A673 (cell line): ENCODE results near the gene PRND. TPM values are rescaled to one million over a fixed set of nuclear protein-coding genes. Genes with fewer than 3 reads are reported as not detected.

Experiments used
- BruUV-seq: library from RNA; stranded (reverse); fragments of 400-500 nt; replicated peaks from 2 replicates; lab custom pipeline; 2021; lab: Mats Ljungman, UMichigan
- CTCF ChIA-PET: fragments of 300-600 bp; sonication (Branson Sonifier 250); formaldehyde crosslinking; loops from one replicate; lab custom pipeline; 2022; ENCODE audit warnings: antibody characterized with exemption; lab: Charles Lee
- POLR2A ChIA-PET: fragments of 300-600 bp; sonication (Branson Sonifier 250); formaldehyde crosslinking; loops from one replicate; lab custom pipeline; 2022; ENCODE audit warnings: antibody characterized with exemption; ENCODE audit not compliant: low non-redundant PET; lab: Charles Lee
- DNase-seq: peaks from one replicate; pipeline ENCODE4 v3.0.0-alpha.2; 2015; ENCODE audit warnings: low spot score
- H3K27ac ChIP-seq: fragments of 200-600 bp; sonication (generic); 2 replicates; pipeline ENCODE4 v1.5.1; 2016; ENCODE audit warnings: mixed run types, low read depth, mild to moderate bottlenecking, mixed read lengths, antibody characterized with exemption, low read length; ENCODE audit not compliant: poor library complexity, severe bottlenecking
- H3K27me3 ChIP-seq: fragments of 200-600 bp; sonication (generic); replicated peaks from 2 replicates; pipeline ENCODE4 v1.6.1; 2017; ENCODE audit warnings: mixed run types, low read depth, mild to moderate bottlenecking, mixed read lengths, antibody characterized with exemption, low read length; ENCODE audit not compliant: insufficient read depth, poor library complexity
- H3K36me3 ChIP-seq: fragments of 200-600 bp; sonication (generic); 2 replicates; pipeline ENCODE4 v1.6.1; 2016; ENCODE audit warnings: mixed run types, mild to moderate bottlenecking, mixed read lengths, antibody characterized with exemption, low read length; ENCODE audit not compliant: insufficient read depth, poor library complexity, severe bottlenecking
- H3K4me1 ChIP-seq: fragments of 200-600 bp; sonication (generic); 2 replicates; pipeline ENCODE4 v1.6.1; 2017; ENCODE audit warnings: mixed run types, mild to moderate bottlenecking, mixed read lengths, antibody characterized with exemption, low read length; ENCODE audit not compliant: insufficient read depth, poor library complexity, severe bottlenecking
- H3K4me3 ChIP-seq: fragments of 200-600 bp; sonication (generic); 2 replicates; pipeline ENCODE4 v1.5.1; 2016; ENCODE audit warnings: low read depth, mixed run types, mild to moderate bottlenecking, mixed read lengths, low read length; ENCODE audit not compliant: poor library complexity, severe bottlenecking
- H3K9me3 ChIP-seq: fragments of 200-600 bp; sonication (generic); 2 replicates; pipeline ENCODE4 v1.6.1; 2016; ENCODE audit warnings: mixed run types, low read depth, mild to moderate bottlenecking, mixed read lengths, antibody characterized with exemption, low read length; ENCODE audit not compliant: poor library complexity, severe bottlenecking
- EZH2 ChIP-seq: fragments of 200-600 bp; sonication (generic); IDR thresholded peaks from 2 replicates; pipeline ENCODE4 v1.6.1; 2017; ENCODE audit warnings: borderline replicate concordance, low read depth, mild to moderate bottlenecking, mixed read lengths, antibody characterized with exemption, low read length; ENCODE audit not compliant: poor library complexity, severe bottlenecking
- intact Hi-C: fragments of 100-400 bp; cut with micrococcal nuclease; formaldehyde crosslinking; loops from one replicate; pipeline ENCODE4 v1.10.0; 2022; ENCODE audit not compliant: unreplicated experiment
- total RNA-seq: library from RNA; stranded (reverse); gene quantifications from 2 replicates; pipeline ENCODE4 v1.2.3, GENCODE V29; 2021
- TF ChIP-seq, protein P1 (sequence below): fragments of 300-800, 200-600 bp; sonication (generic); conservative IDR thresholded peaks from 2 replicates; pipeline ENCODE4 v1.5.1; 2017; ENCODE audit warnings: low read depth, mild to moderate bottlenecking, antibody characterized with exemption, low read length, moderate library complexity, mixed read lengths

The PRND gene
- total RNA-seq, 1 experiment from 2014 or later, result 0.09 TPM

DNA sequence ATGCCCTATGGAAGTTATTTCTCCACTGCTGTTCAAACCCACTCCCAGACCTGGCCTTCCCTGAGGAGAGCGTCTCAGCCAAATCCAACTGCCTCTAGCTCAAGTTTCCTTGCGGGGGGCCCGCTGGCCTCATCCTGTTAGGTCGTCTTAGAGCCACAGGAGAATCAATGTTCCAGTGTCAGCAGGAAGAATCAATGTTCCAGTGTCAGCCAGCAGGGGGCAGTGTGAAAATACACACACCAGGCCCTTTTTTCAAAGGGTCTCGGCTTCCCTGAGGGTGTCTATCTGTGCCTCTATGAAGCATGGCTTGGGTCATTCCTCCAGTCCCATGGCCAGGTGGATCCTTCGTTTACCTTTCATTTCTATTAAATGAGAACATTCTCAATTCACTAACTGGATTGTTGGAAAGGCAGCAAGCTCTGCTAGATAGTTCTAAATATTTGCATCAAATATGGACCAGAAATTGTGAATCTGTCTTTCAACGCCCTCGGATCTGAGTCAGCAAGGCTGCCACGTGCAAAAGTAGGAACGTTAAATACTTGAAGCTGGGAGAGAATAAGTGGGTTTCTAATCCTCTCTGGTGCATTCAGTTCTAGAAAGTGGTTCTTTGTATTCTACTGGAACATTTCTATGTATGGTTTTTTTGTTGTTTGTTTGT is 19.2 kb downstream of the PRND start:
- DNase-seq, result peak; percentile 74
- Histone ChIP-seq H3K27me3 (peaks cover 2% of the 10 kb centered on the region), H3K4me1 (no peaks in the 10 kb centered on the region), H3K36me3 (no peaks in the 10 kb centered on the region), H3K27ac (no peak overlapping the region), H3K4me3 (no peak overlapping the region), H3K9me3 (no peaks in the 10 kb centered on the region)
- BruUV-seq, result no TSS peak
- intact Hi-C loops, result no loop called here
- no peak for TF ChIP-seq EZH2
- TF ChIP-seq, protein P1, sequence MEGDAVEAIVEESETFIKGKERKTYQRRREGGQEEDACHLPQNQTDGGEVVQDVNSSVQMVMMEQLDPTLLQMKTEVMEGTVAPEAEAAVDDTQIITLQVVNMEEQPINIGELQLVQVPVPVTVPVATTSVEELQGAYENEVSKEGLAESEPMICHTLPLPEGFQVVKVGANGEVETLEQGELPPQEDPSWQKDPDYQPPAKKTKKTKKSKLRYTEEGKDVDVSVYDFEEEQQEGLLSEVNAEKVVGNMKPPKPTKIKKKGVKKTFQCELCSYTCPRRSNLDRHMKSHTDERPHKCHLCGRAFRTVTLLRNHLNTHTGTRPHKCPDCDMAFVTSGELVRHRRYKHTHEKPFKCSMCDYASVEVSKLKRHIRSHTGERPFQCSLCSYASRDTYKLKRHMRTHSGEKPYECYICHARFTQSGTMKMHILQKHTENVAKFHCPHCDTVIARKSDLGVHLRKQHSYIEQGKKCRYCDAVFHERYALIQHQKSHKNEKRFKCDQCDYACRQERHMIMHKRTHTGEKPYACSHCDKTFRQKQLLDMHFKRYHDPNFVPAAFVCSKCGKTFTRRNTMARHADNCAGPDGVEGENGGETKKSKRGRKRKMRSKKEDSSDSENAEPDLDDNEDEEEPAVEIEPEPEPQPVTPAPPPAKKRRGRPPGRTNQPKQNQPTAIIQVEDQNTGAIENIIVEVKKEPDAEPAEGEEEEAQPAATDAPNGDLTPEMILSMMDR, result peak; percentile 88
- POLR2A ChIA-PET, result no interaction called here
- CTCF ChIA-PET, result interaction anchor here (1.0 kb wide), 1 partner anchor 43 kb away, joined by 3 read pairs; no protein-coding TSS in a partner anchor

GRCh38 chr20:4748847-4749246 is 27.1 kb downstream of the PRND start:
- ChIA-PET CTCF (no interaction called here), POLR2A (no interaction called here)
- no TSS peak for BruUV-seq
- no peak for DNase-seq
- intact Hi-C loops, result no loop called here
- Histone ChIP-seq H3K9me3 (no peaks in the 10 kb centered on the region), H3K27ac (no peak overlapping the region), H3K27me3 (peaks cover 20% of the 10 kb centered on the region), H3K4me3 (no peak overlapping the region), H3K36me3 (no peaks in the 10 kb centered on the region), H3K4me1 (no peaks in the 10 kb centered on the region)
- TF ChIP-seq EZH2, result no peak
- TF ChIP-seq, protein P1, result no peak

DNA sequence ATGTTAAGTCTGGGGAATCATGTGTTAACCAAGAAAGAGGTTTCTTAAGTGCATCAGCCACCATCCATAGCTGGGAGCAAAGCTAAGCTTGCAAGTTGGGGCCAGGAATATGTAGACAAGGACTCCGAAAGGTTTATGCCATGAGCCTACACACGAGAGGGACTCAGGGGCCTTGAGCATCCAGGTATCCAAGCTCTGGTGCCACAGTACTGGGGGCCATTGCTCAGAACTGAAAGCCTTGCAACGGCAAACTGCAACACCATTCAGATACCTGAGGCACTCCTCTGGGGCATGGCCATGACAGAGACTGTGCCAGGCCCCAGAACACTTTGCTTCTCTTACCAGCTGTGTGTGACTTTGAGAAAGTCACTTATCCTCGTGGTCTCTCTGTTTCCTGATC is 27.6 kb downstream of the PRND start:
- ChIA-PET CTCF (no interaction called here), POLR2A (no interaction called here)
- intact Hi-C loops, result no loop called here
- no peak for DNase-seq
- Histone ChIP-seq H3K9me3 (no peaks in the 10 kb centered on the region), H3K36me3 (no peaks in the 10 kb centered on the region), H3K27me3 (peaks cover 20% of the 10 kb centered on the region), H3K4me1 (no peaks in the 10 kb centered on the region), H3K4me3 (no peak overlapping the region), H3K27ac (no peak overlapping the region)
- no TSS peak for BruUV-seq
- no peak for TF ChIP-seq EZH2
- TF ChIP-seq, protein P1, result no peak
